ENCODE data around the gene ABCG1.

DNA sequence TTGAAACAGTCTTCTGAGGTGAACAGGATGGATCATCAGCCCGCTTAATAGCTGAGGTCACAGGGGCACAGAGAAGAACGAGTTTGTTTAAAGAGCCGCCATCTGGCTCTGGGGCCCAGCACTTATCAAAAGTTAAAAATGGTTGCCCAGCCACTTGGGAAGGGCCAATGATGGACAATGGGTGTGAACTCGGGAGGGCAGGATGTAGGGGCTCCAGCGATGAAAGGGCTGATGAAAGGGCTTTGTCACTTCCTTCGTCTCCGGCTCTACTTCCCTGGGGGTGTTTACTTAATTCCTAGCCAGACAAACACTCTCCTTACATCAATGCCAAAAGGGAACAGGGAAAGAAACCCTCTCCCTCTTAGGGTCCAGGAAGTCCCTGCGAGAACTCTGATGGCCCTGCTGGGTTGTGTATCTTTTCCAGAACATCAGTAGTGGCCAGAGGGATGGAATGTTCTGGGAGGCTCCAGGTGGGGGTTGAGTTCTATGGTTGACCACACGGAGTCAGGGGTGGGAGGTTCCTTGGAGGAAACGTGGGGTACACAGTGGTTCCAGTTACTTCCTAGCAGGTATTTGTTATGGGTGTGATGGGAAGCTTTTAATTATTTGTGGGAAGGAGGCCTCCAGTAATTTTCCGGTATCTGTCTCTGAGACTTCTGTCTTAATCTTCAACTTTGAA lies 9.0 kb upstream of the ABCG1 start:
- no peak for TF ChIP-seq RARB (CRISPR knock-in tag; IDR thresholded peaks at IDR 0.05)
- no peak for TF ChIP-seq POU6F1 (CRISPR knock-in tag; IDR thresholded peaks at IDR 0.05; ENCODE audit: borderline replicate concordance, low read depth)
- TF ChIP-seq ZNF8 (CRISPR knock-in tag; IDR thresholded peaks at IDR 0.05) = no peak
- no peak for TF ChIP-seq SNAI2 (CRISPR knock-in tag; IDR thresholded peaks at IDR 0.05)
- no peak for TF ChIP-seq ESRRG (CRISPR knock-in tag; IDR thresholded peaks at IDR 0.05)
- TF ChIP-seq ZFP30 (CRISPR knock-in tag; IDR thresholded peaks at IDR 0.05) = no peak
- TF ChIP-seq ZNF70 (CRISPR knock-in tag; IDR thresholded peaks at IDR 0.05) = no peak

Measured in SK-N-SH treated with all-trans-retinoic acid at 6 μM for 48 hours (cell line).